Measurements from ENCODE around the gene AMPD2.
"Not testable (repeated sequence)": the region's sequence is repeated elsewhere in the genome, so short reads cannot be mapped to it uniquely, and the experiment has no call there.

AMPD2 gene

GRCh38 chr1:109652402-109652801 is 32.8 kb downstream of the AMPD2 start:
- no peak for DNase-seq (ENCODE audit: low read depth)

- no peak for DNase-seq (ENCODE audit: low read depth)
Observed at GRCh38 chr1:109653306-109653705, 33.7 kb downstream of the AMPD2 start.

- DNase-seq (ENCODE audit: low read depth), result no peak
Observed at GRCh38 chr1:109654519-109654918, 34.9 kb downstream of the AMPD2 start.

GRCh38 chr1:109655615-109656519 is 36.2 kb downstream of the AMPD2 start, which contains the start of gene GSTM4:
TSS of gene GSTM4 (plus strand) at chr1:109656099. CDS start at chr1:109656390, 291 bp downstream.
- peak; percentile 44 for DNase-seq (ENCODE audit: low read depth)

- DNase-seq (ENCODE audit: low read depth), result no peak
Observed at GRCh38 chr1:109657395-109657794, 37.8 kb downstream of the AMPD2 start.

GRCh38 chr1:109657970-109658369 is 38.3 kb downstream of the AMPD2 start:
- DNase-seq (ENCODE audit: low read depth), result no peak

- no peak for DNase-seq (ENCODE audit: low read depth)
Observed at GRCh38 chr1:109658533-109659042, 39.0 kb downstream of the AMPD2 start.

GRCh38 chr1:109659145-109659544 is 39.5 kb downstream of the AMPD2 start:
- DNase-seq (ENCODE audit: low read depth), result no peak

- no peak for DNase-seq (ENCODE audit: low read depth)
Observed at GRCh38 chr1:109659997-109660690, 40.5 kb downstream of the AMPD2 start.

GRCh38 chr1:109660691-109661026 is 41.0 kb downstream of the AMPD2 start:
- not testable (repeated sequence) for DNase-seq (ENCODE audit: low read depth)

- DNase-seq (ENCODE audit: low read depth), result no peak
Observed at GRCh38 chr1:109661391-109661790, 41.8 kb downstream of the AMPD2 start.

- no peak for DNase-seq (ENCODE audit: low read depth)
Observed at GRCh38 chr1:109664671-109665070, 45.0 kb downstream of the AMPD2 start.

- peak; percentile 53 for DNase-seq (ENCODE audit: low read depth)
Observed at GRCh38 chr1:109667452-109668122, 48.0 kb downstream of the AMPD2 start, which contains the start of gene GSTM2. TSS of gene GSTM2 (plus strand) at chr1:109668057. CDS start at chr1:109668116, 59 bp downstream.

GRCh38 chr1:109668123-109668775 is 48.6 kb downstream of the AMPD2 start:
- DNase-seq (ENCODE audit: low read depth), result no peak

- DNase-seq (ENCODE audit: low read depth), result no peak
Observed at GRCh38 chr1:109669246-109669948, 49.8 kb downstream of the AMPD2 start.

GRCh38 chr1:109669949-109670302 is 50.3 kb downstream of the AMPD2 start:
- DNase-seq (ENCODE audit: low read depth), result not testable (repeated sequence)

GRCh38 chr1:109671067-109671466 is 51.4 kb downstream of the AMPD2 start:
- DNase-seq (ENCODE audit: low read depth), result no peak

GRCh38 chr1:109673861-109674260 is 54.2 kb downstream of the AMPD2 start:
- DNase-seq (ENCODE audit: low read depth), result not testable (repeated sequence)

GRCh38 chr1:109676683-109677381 is 57.2 kb downstream of the AMPD2 start:
- not testable (repeated sequence) for DNase-seq (ENCODE audit: low read depth)

GRCh38 chr1:109677459-109677858 is 57.8 kb downstream of the AMPD2 start:
- DNase-seq (ENCODE audit: low read depth), result no peak

- not testable (repeated sequence) for DNase-seq (ENCODE audit: low read depth)
Observed at GRCh38 chr1:109678637-109679036, 59.0 kb downstream of the AMPD2 start.

Measured in stimulated activated CD8-positive, alpha-beta memory T cell treated with anti-CD3 and anti-CD28 coated beads, Interleukin-7, amount 100 ng/mL, for 24 hours (primary cell).